HG02588 (cell line): ENCODE results near the gene EFCAB7.
"Not testable (repeated sequence)": the region's sequence is repeated elsewhere in the genome, so short reads cannot be mapped to it uniquely, and the experiment has no call there.

ENCODE experiments used
- ATAC-seq: cut with Tn5 transposase; IDR thresholded peaks from one replicate; pipeline ENCODE4 v1.9.1; 2021; ENCODE audit warnings: mild to moderate bottlenecking, moderate library complexity; ENCODE audit not compliant: unreplicated experiment

EFCAB7 gene

GRCh38 chr1:63547621-63548294 lies 24.4 kb downstream of the EFCAB7 start:
- no peak for ATAC-seq

- no peak for ATAC-seq
These were observed 25.0 kb downstream of the EFCAB7 start for GRCh38 chr1:63548303-63548702.

GRCh38 chr1:63548877-63549276 lies 25.6 kb downstream of the EFCAB7 start:
- ATAC-seq: no peak

DNA sequence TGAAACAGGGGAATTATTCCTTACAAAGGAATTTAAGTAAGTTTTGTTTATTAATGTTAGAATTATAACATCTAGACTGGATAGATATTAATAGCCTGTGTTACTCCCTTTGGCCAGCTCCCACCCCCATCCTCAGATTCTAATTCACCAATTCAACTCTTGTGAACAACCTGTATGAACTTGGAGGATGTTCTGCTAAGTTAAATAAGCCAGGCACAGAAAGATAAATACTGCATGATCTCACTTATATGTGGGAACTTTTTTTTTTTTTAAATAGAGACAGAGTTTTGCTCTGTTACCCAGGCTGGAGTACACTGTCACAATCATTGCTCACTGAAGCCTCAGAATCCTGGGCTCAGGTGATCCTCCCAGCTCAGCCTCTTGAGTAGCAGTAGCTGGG lies 32.2 kb downstream of the EFCAB7 start:
- no peak for ATAC-seq

GRCh38 chr1:63557365-63557987 lies 34.2 kb downstream of the EFCAB7 start:
- no peak for ATAC-seq

DNA sequence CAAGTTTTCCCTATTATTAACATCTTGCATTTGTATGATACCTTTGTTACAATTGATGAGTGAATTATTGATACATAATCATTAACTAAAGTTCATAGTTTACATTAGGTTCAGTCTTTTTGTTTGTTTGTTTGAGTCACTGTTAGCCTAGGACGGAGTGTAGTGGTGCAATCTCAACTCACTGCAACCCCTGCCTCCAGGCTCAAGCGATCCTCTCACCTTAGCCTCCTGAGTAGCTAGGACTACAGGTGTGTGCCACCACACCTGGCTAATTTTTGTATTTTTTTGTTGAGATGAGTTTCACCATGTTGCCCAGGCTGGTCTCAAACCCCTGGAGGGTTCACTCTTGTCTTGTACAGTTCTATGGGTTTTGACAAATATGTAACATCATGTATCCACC lies 36.0 kb downstream of the EFCAB7 start:
- no peak for ATAC-seq

DNA sequence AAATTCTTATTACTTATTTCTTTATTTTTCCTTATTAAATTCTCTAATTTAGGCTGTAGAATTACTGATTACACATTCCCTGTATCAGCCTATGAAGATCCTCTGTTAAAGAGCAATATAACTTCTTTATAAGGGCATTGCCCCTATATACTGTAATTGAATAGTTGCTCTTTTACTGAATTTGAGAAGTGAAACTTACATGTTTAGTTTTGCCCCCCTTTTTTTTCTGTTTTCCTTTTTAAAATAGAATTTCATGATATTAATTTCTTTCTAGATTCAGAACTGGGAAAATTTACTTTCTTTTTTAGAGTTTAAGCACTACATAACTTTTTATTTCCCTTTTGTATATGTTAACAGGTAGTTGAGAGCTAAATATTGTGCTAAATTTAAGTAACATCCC lies 40.4 kb downstream of the EFCAB7 start:
- ATAC-seq: no peak

GRCh38 chr1:63569068-63569467 lies 45.7 kb downstream of the EFCAB7 start:
- no peak for ATAC-seq

DNA sequence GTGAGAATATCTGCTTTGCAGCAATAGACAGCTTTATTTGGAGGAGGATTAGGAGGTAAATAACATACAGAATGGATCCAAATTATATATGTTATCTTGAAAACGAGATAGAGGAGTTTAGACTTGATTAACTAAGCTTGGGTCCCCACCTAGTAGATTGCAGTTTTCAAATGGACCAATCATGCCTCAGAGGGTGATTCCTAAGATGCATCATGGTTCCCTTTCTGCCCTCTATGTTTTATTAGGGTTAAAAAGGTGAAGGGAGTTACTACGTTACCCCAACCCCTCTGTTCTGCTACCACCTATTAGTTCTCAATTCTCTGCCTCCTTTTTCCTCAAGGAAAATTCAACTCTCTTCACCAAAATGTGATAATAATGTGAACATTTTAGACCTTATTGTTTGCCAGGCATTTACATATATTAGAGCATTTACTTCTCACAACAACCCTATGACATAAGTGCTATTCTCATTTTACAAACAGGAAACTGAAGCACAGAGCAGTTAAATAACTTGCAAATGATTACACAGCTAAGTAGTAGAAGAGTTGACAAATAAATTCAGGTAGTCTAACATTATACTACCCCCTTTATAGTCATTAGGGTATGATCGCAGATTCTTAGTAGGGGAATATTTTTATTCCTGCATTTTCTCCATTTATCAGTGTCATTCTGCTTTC lies 46.5 kb downstream of the EFCAB7 start:
- ATAC-seq: no peak

DNA sequence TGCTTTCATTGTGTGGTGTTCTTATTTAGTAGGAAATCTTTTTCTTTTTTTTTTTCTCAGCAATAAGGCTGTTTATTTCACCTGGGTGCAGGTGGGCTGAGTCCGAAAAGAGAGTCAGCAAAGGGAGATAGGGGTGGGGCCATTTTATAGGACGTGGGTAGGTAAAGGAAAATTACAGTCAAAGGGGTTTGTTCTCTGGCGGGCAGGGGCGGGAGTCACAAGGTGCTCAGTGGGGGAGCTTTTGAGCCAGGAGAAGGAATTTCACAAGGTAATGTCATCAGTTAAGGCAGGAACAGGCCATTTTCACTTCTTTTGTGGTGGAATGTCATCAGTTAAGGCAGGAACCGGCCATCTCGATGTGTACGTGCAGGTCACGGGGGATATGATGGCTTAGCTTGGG lies 49.4 kb downstream of the EFCAB7 start:
- ATAC-seq: not testable (repeated sequence)

GRCh38 chr1:63574203-63574796 lies 51.0 kb downstream of the EFCAB7 start:
- not testable (repeated sequence) for ATAC-seq

DNA sequence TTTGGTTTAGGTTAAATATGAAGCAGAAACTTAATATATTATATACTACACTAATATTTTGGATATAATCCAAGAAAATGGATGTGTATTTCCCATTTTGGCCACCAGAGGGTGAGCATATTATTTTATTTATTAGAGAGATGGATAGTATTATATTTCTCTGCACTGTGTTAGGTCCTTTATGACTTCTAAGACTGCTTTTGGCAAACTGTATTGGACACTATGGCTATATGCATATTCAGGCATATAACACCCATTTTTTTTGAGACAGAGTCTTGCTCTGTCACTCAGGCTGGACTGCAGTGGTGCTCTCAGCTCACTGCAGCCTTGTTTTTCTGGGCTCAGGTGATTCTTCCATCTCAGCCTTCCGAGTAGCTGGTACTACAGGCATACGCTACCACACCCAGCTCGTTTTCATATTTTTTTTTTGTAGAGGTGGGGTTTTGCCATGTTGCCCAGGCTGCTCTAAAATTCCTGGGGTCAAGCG lies 52.1 kb downstream of the EFCAB7 start:
- ATAC-seq: no peak

DNA sequence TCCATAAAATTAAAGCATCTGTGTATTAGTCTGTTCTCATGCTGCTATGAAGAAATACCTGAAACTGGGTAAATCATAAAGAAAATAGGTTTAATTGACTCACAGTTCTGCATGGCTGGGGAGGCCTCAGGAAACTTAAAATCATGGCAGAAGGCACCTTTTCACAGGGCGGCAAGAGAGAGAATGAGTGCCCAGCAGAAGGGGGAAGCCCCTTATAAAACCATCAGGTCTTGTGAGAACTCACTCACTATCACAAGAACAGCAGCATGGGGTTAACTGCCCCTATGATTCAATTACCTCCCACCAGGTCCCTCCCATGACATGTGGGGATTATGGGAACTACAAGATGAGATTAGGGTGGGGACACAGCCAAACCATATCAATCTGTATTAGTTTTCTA lies 63.0 kb downstream of the EFCAB7 start:
- ATAC-seq: not testable (repeated sequence)

GRCh38 chr1:63590166-63590560 lies 66.8 kb downstream of the EFCAB7 start:
- no peak for ATAC-seq

DNA sequence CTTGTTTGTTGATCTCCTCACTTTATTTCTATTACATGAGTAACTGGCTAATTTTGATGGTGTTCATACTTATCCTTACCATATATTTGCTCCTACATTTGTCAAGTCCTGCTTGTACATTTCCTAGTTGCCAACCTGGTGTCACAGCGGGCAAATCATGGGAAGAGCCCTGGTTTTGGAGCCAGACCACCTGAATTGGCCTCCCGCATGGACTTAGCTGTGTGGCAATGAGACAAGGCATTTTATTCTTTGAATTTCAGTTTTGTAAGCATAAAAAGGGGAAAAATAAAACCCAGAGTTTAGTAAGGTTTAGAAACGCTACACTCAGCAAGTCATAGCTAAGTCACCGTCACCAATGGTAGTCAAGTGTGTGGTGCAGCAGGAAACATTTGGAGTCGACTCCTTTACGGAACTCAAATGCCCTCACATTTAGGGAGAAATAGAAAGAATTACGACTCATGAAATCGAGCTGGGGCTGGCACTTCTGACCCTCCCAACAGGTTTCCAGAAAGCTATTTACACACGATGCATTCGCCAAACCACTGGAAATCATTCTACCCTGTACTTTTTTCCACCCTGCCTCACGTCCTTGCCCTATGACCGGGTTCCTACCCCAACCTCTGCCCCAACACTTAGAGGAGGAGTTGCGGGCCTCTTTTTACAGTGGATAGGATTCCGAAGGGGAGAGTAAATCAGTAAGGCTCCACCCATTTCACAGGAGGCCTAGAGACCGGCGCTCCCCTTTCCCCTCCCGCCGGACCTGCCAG lies 69.4 kb downstream of the EFCAB7 start:
- ATAC-seq: no peak

DNA sequence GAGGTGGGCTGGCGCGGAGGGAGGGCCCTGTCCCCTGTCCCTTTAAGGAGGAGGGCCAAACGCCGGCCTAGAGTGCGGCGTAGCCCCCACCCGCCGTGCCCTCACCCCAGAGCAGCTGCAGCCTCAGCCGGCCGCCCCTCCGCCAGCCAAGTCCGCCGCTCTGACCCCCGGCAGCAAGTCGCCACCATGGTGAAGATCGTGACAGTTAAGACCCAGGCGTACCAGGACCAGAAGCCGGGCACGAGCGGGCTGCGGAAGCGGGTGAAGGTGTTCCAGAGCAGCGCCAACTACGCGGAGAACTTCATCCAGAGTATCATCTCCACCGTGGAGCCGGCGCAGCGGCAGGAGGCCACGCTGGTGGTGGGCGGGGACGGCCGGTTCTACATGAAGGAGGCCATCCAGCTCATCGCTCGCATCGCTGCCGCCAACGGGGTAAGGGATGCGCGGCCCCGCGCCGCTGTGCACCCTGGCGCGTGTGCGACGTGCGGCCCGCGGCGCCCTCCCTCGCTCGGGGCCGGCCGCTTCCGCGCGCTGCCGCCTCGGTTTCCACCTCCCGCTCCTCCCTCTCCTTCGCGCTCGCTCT lies 70.1 kb downstream of the EFCAB7 start, which contains the start of gene PGM1:
TSS of gene PGM1 (plus strand) at position 109 of the 583 bp plus-strand sequence. CDS start at position 187, 78 bp downstream.
- ATAC-seq: peak; percentile 67

DNA sequence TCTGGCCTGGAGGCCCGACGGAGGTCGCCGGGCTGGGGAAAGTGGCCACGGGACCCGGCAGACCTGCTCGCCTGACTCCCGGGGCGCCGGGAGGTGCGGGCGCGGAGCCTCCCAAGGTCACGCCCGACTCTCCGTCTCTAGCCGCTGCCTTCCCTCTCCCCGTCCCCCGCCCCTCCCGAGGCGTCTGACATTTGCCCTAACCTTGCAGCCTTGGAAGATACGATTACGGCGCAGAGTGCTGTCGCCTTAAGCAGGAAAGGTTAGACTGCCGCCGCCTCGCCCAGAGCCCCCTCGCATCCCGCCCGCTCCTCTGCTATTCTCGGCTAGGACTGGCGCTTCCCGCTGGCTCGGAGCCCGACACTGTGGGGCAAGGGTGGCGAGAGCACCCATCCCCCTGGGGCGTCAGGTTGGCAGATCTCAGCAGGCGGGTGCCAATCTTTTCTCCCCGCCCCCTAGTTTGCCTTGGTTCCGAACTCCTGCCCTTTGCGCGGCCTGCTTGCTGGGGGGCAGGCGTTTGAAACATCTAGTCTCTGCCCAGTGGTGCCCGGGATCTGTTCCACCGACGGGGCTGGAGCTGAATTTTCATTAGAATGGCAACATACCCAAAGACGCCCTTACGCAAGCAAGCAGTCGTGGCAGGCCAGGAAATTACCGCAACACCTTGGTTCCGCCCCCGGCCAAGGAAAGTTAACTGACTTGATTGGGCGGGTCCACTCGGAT lies 70.7 kb downstream of the EFCAB7 start:
- ATAC-seq: peak; percentile 50

GRCh38 chr1:63595435-63595834 lies 72.1 kb downstream of the EFCAB7 start:
- ATAC-seq: no peak

GRCh38 chr1:63599799-63600198 lies 76.5 kb downstream of the EFCAB7 start:
- ATAC-seq: no peak

DNA sequence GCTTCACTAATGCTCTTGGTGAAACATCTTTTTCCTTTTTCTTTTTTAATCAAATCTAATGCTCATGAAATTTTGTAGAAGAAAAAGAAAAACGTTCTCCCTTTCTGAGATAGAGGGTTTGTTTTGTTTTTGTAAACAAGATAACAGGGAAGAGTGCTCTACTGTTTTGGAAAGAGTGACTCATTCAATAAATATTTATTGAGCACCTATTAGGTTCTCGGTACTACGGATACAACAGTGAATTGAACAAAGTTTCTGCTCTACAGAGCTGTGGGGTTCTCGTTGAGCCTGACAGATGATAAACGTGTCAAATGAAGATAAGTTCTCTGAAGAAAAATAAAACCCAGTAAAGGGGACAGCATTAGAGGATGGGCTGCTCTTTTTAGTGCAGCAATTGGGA lies 76.9 kb downstream of the EFCAB7 start:
- no peak for ATAC-seq
